Erythroblast (primary cell): Measurements from ENCODE around the gene ST8SIA5.

Experiments
- DNase-seq, 2 experiments: peaks; one replicate each; lab custom pipeline; 2025; lab: John Stamatoyannopoulos, UW
- GATA1 ChIP-seq: IDR thresholded peaks from 2 replicates; pipeline ENCODE4 v1.6.1; 2011; ENCODE audit warnings: low read depth, mild to moderate bottlenecking, control low read depth, low read length, moderate library complexity
- POLR2A ChIP-seq: IDR thresholded peaks from 2 replicates; pipeline ENCODE4 v1.6.1; 2011; ENCODE audit warnings: mild to moderate bottlenecking, low read length

ST8SIA5 gene

DNA sequence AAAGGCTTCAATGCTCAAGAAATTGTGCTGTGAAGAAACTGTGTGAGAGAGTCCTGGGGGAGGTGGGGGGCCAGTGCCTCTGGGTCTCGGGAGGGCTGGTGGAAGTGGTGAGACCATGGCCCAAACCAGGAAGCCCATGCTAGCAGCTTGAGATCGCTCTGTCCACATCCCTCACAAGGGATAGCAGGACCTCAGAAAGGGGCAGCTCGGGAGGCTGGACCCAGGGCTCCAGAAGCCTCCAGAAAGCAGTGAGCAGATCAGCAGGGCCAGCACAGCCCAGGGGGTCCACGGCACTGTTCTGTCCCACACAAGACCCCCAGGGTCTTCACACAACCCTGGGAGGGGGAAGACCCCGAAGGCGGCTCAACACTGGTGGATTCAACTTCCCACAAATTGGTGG lies 24.1 kb downstream of the ST8SIA5 start:
- DNase-seq = no peak
- no peak for TF ChIP-seq POLR2A
- TF ChIP-seq GATA1 = no peak

- no peak for TF ChIP-seq GATA1
- TF ChIP-seq POLR2A = no peak
- DNase-seq = no peak
Measured at GRCh38 chr18:46732201-46732600, 24.7 kb downstream of the ST8SIA5 start.

DNA sequence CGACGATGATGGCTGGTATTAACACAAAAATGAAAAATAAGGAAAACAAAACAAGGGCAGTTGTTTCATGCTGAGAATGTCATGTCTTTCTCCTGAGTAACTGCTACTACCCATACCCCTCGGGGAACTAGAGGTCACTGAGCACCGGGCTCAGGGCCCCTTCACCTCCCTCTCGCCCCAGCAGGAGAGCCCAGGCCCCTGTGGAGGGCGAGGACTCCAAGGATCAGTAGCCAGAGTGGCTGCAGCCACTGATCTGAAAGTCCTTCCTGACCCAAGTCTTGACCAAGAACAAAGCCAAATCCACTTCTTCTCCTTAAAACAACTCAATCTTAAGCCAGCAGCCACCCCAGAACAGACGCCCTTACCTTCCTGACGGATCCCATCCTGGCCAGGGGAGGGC lies 25.5 kb downstream of the ST8SIA5 start:
- no peak for TF ChIP-seq POLR2A
- TF ChIP-seq GATA1 = no peak
- DNase-seq = no peak

DNA sequence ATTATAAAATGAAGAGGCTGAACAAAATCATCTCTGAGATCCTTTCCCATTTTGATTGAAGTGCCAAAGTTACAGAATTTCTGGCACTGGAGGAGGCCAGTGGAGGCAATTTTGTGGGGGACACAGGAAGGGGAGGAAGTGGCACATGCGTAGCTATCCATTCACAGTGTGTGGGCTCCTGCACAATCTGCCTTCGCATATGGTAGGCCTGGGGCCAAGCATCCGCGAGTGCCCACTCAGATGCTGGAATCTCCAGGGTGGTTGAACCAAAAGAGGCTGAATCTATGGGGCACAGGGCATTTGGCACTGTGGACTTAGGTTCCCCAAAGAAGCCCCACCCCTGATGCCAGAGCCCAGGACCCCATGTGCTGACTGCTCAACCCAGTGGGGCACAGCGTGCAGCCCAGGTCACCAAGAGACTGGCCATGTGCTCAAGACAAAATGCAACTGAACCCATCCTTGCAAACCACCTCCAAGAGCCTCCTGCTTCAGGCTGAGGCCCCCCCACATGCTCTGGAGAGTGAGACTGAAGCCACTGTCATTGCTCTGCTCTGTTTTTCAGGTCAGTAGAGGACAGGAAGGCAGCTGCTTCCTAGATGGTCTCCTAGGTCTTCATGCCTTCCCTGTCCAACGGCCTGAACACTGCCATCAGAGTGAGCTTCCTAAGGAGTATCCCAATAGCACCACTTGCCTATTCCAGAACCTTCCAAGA lies 28.5 kb downstream of the ST8SIA5 start:
- TF ChIP-seq GATA1 (no peak), POLR2A (no peak)

GRCh38 chr18:46727177-46727576 lies 29.7 kb downstream of the ST8SIA5 start:
- TF ChIP-seq GATA1 = no peak
- no peak for TF ChIP-seq POLR2A
- DNase-seq = no peak

More for the DNA sequence above, 28.5 kb downstream of the ST8SIA5 start:
- no peak for DNase-seq

GRCh38 chr18:46725310-46725709 lies 31.5 kb downstream of the ST8SIA5 start:
- TF ChIP-seq GATA1 (no peak), POLR2A (no peak)
- DNase-seq = no peak

DNA sequence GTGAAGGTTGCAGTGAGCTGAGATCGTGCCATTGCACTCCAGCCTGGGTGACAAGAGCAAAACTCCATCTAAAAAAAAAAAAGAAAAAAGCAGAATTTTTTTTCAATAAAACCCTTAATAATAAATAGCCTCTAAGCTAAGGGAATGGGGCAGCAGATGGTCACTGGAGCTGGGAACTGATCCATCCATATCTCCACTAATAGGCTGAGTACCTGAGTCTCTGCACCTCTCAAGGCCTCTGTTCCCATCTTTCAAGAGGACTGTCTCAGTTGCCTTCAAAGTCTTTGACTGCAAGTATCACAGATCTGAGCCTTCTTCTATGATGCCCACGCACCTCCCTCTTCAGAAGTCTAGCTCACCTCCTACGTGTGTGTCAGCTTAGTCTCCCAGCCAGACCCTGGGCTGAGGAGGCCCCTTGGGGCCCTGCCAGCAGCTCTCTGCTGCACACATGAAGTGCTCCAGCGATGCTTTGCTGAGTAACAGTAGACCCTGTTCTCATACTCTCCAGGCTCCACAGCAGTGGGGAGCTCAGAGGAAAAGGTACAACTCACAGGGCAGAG lies 32.9 kb downstream of the ST8SIA5 start:
- DNase-seq = no peak

DNA sequence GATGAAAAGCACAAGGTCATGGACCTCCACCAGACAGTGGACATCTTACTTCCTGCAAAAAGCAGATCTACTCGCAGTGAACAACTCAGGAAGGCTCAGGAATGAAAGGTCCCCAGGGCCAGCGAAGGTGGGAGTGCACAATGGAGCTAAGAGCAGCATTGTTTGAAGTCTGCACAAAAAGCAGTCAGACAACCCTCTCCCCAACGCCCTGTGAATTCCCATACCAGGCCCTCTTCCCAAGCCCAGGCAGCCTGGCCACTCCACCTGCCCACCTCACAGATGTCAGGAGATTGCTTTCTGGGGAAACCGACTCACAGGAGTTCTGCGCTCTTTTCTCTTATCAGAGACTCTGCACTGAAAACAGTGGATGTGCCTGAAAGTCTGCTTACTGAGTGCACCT lies 34.8 kb downstream of the ST8SIA5 start:
- TF ChIP-seq POLR2A = no peak
- TF ChIP-seq GATA1 = no peak
- no peak for DNase-seq

More for the DNA sequence above, 32.9 kb downstream of the ST8SIA5 start:
- TF ChIP-seq GATA1 (no peak), POLR2A (no peak)

DNA sequence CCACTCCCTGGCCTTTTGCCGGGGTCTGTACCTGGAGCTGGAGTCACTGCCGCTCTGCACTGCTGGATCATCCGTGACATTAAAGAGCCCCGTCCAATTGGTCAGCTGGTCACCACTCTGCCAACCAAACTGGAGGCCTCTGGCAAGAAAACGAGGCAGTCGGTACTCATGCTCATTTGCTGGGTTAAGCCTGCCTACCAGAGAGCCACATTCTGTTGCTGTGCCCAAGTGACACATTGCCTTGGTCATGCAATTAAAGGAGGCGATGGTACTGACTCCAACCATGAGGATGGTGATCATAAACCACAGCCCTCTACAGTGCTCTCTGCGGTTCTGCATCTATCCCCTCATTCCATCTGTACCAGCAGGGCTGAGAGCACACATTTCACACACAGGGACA lies 35.5 kb downstream of the ST8SIA5 start:
- no peak for TF ChIP-seq GATA1
- no peak for TF ChIP-seq POLR2A
- no peak for DNase-seq

- no peak for DNase-seq
- TF ChIP-seq POLR2A (no peak), GATA1 (no peak)
Measured at GRCh38 chr18:46720521-46720920, 36.3 kb downstream of the ST8SIA5 start.

DNA sequence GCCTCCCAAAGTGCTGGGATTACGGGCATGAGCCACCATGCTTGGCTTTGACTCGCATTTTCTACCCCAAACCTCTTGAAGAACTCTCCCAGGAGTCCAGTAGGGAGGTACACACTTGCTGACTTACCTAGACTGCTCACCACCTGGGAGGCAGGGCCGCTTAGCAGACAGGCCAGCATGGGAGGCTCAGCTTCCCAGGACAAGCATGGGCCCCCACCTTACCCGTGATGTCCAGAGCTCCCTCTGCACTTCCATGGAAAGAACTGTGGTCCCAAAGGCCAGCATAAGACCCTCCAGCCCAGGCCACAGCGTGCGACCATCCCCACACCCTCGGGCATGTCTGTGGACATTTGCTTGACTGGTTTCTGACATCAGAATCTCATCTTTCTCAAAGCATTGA lies 36.8 kb downstream of the ST8SIA5 start:
- TF ChIP-seq GATA1 (no peak), POLR2A (no peak)

GRCh38 chr18:46719388-46719787 lies 37.5 kb downstream of the ST8SIA5 start:
- DNase-seq = no peak
- no peak for TF ChIP-seq POLR2A
- no peak for TF ChIP-seq GATA1

More for the DNA sequence above, 36.8 kb downstream of the ST8SIA5 start:
- no peak for DNase-seq

DNA sequence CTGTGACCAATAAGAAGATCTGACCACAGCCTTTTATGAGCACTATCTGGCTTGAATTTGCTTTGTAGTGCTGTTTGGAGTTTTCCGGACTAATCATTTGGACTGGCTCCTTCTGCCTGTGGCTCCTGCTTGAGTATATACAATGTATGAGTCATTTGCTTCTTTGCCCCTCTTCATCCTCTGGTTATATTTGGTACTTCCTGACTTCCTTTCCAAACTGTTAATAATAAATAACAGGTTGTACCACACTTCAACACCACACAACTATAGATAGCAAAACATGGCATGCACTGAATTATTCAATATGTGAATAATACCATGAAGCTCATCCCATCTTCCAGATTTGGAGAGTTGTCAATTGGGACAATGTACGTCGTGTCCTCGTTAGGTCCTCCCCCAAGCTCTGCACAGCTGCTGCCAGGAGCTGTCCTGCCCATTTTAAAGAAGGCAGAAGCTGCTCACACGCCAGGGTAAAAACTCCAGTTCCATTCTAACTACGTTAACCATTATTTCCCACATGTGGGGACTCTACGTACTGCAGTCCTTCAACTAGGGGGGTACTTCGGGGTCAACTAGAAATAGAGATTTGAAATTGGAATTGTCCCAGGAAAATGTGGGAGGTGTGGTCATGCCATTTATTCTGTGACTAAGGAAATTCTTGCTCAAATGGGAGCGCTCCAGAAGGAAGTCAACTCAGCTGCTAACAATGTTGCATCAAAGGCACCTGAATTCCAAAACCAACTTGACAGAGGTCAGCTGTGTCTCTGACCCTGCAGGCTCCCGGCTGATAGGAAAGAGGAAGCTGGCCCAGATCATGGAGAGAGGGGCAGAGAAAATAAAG lies 38.1 kb downstream of the ST8SIA5 start:
- TF ChIP-seq GATA1 = no peak
- TF ChIP-seq POLR2A = no peak
- no peak for DNase-seq

DNA sequence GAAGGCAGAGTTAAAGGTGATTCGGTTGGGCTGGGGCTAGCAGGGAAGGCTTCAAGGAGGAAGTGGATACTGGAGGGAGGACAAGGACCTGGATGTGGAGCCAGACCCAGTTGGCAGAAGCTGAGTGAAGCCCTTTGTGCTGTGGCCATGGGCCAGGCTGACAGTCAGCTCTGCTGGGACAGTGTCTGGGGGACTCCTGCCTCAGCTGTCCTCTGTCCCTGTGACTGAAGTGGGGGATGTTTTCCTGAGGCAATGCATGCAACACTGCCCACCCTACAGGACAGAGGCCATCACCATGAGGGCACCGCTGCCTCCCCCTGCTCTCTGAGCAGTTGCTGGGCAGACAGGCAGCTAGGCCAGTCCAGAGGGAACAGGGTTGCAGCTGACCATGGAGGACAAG lies 40.0 kb downstream of the ST8SIA5 start:
- no peak for TF ChIP-seq POLR2A
- no peak for TF ChIP-seq GATA1
- DNase-seq = no peak
